Measurements from ENCODE around the gene TSPAN4.

DNA sequence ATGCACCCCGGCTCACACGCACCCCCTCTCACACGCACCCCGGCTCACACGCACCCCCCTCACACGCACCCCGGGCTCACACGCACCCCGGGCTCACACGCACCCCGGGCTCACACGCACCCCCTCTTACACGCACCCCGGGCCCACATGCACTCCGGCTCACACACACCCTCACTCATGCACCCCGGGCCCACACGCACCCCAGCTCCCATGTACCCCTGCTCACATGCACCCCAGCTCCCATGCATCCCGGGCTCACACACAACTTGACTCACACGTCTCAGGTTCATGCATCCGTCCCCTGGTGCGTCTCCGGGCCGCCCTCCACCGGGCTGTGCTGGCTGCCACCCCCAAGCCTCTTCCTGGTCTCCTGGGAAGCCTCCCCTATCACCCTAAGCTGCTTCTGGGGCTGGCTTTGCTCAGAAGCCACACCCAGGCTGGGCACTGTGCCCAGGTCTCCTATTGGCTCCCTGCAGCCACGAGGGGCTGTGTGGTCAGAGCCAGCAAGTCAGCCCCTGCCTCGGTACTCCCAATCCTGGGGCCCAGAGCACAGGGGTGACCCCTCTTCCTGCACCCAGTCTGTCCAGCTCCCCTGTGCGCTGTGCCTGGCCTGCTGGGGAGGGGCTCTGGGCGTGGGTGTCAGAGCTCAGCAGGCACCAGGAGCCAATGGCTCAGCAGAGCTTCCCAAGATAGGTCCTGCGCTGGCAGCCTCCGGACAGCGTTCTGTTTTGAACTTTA lies 16.9 kb downstream of the TSPAN4 start:
- TF ChIP-seq CTCF (IDR thresholded peaks at IDR 0.05) = no peak
- TF ChIP-seq POLR2A (IDR thresholded peaks at IDR 0.05) = no peak

Measured in suprapubic skin (tissue), 3 donors.